Measurements from ENCODE around the gene SMARCA2. TPM values are rescaled to one million over a fixed set of nuclear protein-coding genes. Genes with fewer than 3 reads are reported as not detected.

The SMARCA2 gene
- total RNA-seq, 6 experiments from 2014 or later = 73.2 to 113 (median 96.6) TPM

- Mint-ChIP-seq H3K27me3 (ENCODE audit: insufficient read depth) (peaks cover 11% of the 10 kb centered on the region; the same call in 1 of the 2 replicates), H3K27ac (no peak overlapping the region), H3K4me1 (ENCODE audit: low read depth) (peaks cover 30% of the 10 kb centered on the region), H3K4me3 (no peak overlapping the region), H3K9me3 (no peaks in the 10 kb centered on the region), H3K36me3 (ENCODE audit: low read depth) (no peaks in the 10 kb centered on the region)
- DNase-seq = no peak
- no peak for TF ChIP-seq CTCF (IDR thresholded peaks at IDR 0.05)
Observed at GRCh38 chr9:1977026-1977425, 38.1 kb upstream of the SMARCA2 start.

- H3K4me1 Mint-ChIP-seq (ENCODE audit: low read depth) = peaks cover 30% of the 10 kb centered on the region
- TF ChIP-seq CTCF (IDR thresholded peaks at IDR 0.05) = no peak
- H3K4me3 Mint-ChIP-seq = peak overlapping the region; percentile 47
- DNase-seq = peak; percentile 57
- no peaks in the 10 kb centered on the region for H3K36me3 Mint-ChIP-seq (ENCODE audit: low read depth)
- no peaks in the 10 kb centered on the region for H3K9me3 Mint-ChIP-seq
- H3K27ac Mint-ChIP-seq = peak overlapping the region; percentile 36
- peaks cover 8% of the 10 kb centered on the region; the same call in 1 of the 2 replicates for H3K27me3 Mint-ChIP-seq (ENCODE audit: insufficient read depth)
Observed at GRCh38 chr9:1978941-1979340, 36.2 kb upstream of the SMARCA2 start.

DNA sequence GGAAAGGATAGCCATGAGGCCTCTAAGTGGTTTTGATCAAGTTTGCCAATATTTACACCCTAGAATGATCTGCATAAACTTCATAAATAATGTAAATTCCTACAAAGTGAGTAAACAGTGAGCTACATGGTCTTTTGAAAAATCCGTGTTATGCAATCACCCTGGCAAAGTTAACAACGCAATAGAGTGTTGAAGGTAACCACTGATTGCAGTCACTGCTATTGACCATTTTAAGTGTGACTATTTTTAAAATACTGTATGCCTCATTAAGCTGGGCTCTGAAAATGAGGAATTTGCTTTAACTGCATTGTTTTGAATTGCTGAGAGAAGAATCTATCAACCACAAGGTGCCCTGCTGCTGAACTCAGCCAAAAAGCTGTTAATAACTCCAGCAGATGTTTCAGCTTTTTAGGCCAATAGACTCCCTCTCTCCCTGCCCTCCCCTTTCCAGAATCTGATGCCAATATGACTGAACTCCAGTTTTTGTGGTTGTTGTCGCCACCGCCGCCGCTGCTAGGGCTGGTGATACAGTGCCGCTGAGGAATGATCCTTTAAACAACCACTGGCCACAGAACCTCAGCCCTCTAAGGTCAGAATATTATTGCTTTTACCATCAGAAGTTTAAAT is 35.3 kb upstream of the SMARCA2 start:
- Mint-ChIP-seq H3K27ac (peak overlapping the region; percentile 36), H3K4me1 (ENCODE audit: low read depth) (peaks cover 30% of the 10 kb centered on the region), H3K4me3 (peak overlapping the region; percentile 47), H3K36me3 (ENCODE audit: low read depth) (no peaks in the 10 kb centered on the region), H3K9me3 (no peaks in the 10 kb centered on the region), H3K27me3 (ENCODE audit: insufficient read depth) (peaks cover 8% of the 10 kb centered on the region; the same call in 1 of the 2 replicates)
- TF ChIP-seq CTCF (IDR thresholded peaks at IDR 0.05) = no peak
- DNase-seq = peak; percentile 81

DNA sequence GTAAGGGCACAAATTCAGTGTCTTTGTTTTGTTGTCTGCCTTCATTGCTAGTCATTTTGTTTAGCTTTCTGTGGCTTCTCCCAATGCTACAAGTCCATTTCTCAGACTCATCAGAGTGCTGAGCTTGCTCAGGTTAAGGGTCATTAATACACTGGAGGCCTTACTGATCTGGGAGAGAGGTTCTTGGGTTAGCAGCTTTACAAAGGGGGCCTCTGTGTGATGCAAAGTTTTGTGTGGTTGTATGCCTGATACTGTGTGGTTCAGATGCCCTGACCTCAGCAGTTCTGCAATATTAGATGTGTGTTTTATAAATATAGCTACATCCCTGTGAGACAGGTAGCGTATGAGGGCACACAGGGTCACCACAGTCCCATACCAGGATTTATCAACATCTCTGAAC is 34.8 kb upstream of the SMARCA2 start:
- TF ChIP-seq CTCF (IDR thresholded peaks at IDR 0.05) = no peak
- DNase-seq = no peak
- H3K4me3 Mint-ChIP-seq = peak overlapping the region; percentile 47
- peak overlapping the region; percentile 36 for H3K27ac Mint-ChIP-seq
- H3K27me3 Mint-ChIP-seq (ENCODE audit: insufficient read depth) = peaks cover 3% of the 10 kb centered on the region; the same call in 1 of the 2 replicates
- peaks cover 30% of the 10 kb centered on the region for H3K4me1 Mint-ChIP-seq (ENCODE audit: low read depth)
- H3K36me3 Mint-ChIP-seq (ENCODE audit: low read depth) = no peaks in the 10 kb centered on the region
- H3K9me3 Mint-ChIP-seq = no peaks in the 10 kb centered on the region

DNA sequence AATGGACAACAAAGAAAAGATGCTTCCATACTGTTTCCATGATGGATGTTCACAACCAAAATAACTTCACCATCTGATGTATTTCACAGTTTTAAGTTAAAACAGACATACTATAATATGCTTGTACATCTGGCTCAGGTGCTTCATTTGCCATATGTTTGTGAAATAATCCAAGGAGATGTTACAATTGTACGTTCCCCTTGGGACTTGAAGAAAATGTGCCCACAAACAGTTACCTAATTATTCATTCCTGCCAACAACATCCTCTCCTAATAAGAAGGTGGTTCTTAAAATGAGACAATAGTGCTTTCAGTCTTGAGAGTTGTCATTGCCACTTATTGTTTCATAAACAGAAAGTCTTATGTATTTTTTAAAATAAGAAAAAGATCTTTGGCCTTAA is 33.1 kb upstream of the SMARCA2 start:
- DNase-seq = no peak
- Mint-ChIP-seq H3K36me3 (ENCODE audit: low read depth) (no peaks in the 10 kb centered on the region), H3K27me3 (ENCODE audit: insufficient read depth) (peaks cover 3% of the 10 kb centered on the region; the same call in 1 of the 2 replicates), H3K4me1 (ENCODE audit: low read depth) (peaks cover 30% of the 10 kb centered on the region), H3K4me3 (no peak overlapping the region), H3K27ac (no peak overlapping the region), H3K9me3 (no peaks in the 10 kb centered on the region)
- TF ChIP-seq CTCF (IDR thresholded peaks at IDR 0.05) = no peak

Measured in HFFc6 (cell line).